ENCODE results near the gene MRM2. TPM values are rescaled to one million over a fixed set of nuclear protein-coding genes. Genes with fewer than 3 reads are reported as not detected.

MRM2 gene
- total and polyA plus RNA-seq, 10 of the 15 experiments (the other 5 are each of a cell fraction or from before 2014, with no cell fraction given) = 43.2 to 128 (median 71.4) TPM

DNA sequence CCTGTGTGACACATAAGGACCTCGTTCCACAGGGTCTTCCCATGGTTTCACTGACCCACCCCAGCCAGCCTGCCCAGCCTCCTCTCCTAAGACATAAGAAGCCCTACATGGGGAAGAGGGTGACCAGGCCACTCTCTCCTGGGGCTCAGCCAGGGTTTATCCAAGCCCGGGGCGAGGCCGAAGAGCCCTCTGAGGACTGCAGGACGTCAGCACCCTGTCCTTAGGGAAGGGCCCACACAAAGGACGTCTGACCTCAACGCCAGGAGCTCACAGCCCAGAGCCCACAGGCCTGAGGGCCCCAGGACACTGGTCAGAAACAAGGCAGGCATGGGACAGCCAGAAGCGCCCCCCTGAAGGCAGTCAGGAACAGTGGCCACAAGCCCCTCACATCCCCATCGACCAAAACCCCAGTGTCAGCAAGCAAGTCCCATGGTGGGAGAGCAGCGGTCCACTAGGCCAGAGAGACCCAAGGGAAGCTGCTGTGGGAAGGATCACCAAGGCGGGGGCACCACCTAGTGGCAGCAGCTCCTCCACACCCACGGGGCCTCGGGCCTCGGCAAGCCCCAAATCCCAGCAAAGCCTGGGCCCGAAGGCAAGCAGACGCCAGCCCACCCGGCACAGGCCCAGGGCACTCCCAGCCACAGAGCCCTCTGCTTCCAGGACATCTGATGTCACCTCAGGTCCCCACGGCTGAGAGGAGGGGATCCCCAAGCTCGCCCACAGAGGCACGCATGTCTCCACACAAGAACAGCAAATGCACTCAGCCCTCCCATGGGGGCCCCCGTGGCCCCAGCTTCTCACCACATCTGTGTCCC, 32.7 kb downstream of the MRM2 start (continued):
- TF ChIP-seq, protein P1, sequence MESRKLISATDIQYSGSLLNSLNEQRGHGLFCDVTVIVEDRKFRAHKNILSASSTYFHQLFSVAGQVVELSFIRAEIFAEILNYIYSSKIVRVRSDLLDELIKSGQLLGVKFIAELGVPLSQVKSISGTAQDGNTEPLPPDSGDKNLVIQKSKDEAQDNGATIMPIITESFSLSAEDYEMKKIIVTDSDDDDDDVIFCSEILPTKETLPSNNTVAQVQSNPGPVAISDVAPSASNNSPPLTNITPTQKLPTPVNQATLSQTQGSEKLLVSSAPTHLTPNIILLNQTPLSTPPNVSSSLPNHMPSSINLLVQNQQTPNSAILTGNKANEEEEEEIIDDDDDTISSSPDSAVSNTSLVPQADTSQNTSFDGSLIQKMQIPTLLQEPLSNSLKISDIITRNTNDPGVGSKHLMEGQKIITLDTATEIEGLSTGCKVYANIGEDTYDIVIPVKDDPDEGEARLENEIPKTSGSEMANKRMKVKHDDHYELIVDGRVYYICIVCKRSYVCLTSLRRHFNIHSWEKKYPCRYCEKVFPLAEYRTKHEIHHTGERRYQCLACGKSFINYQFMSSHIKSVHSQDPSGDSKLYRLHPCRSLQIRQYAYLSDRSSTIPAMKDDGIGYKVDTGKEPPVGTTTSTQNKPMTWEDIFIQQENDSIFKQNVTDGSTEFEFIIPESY (IDR thresholded peaks at IDR 0.05) = no peak
- peak; percentile 62; the same call in 1 of the 2 replicates for TF ChIP-seq BACH1 (IDR thresholded peaks at IDR 0.05; ENCODE audit: borderline replicate concordance)
- TF ChIP-seq CHD1 (IDR thresholded peaks at IDR 0.05; ENCODE audit: low read depth, low read length) = no peak
- TF ChIP-seq, protein P2, sequence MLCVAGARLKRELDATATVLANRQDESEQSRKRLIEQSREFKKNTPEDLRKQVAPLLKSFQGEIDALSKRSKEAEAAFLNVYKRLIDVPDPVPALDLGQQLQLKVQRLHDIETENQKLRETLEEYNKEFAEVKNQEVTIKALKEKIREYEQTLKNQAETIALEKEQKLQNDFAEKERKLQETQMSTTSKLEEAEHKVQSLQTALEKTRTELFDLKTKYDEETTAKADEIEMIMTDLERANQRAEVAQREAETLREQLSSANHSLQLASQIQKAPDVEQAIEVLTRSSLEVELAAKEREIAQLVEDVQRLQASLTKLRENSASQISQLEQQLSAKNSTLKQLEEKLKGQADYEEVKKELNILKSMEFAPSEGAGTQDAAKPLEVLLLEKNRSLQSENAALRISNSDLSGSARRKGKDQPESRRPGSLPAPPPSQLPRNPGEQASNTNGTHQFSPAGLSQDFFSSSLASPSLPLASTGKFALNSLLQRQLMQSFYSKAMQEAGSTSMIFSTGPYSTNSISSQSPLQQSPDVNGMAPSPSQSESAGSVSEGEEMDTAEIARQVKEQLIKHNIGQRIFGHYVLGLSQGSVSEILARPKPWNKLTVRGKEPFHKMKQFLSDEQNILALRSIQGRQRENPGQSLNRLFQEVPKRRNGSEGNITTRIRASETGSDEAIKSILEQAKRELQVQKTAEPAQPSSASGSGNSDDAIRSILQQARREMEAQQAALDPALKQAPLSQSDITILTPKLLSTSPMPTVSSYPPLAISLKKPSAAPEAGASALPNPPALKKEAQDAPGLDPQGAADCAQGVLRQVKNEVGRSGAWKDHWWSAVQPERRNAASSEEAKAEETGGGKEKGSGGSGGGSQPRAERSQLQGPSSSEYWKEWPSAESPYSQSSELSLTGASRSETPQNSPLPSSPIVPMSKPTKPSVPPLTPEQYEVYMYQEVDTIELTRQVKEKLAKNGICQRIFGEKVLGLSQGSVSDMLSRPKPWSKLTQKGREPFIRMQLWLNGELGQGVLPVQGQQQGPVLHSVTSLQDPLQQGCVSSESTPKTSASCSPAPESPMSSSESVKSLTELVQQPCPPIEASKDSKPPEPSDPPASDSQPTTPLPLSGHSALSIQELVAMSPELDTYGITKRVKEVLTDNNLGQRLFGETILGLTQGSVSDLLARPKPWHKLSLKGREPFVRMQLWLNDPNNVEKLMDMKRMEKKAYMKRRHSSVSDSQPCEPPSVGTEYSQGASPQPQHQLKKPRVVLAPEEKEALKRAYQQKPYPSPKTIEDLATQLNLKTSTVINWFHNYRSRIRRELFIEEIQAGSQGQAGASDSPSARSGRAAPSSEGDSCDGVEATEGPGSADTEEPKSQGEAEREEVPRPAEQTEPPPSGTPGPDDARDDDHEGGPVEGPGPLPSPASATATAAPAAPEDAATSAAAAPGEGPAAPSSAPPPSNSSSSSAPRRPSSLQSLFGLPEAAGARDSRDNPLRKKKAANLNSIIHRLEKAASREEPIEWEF (IDR thresholded peaks at IDR 0.05; ENCODE audit: insufficient replicate concordance, low read depth, low read length) = no peak
- no peak for TF ChIP-seq EZH2 (IDR thresholded peaks at IDR 0.05; ENCODE audit: borderline replicate concordance, control insufficient read depth, low read depth, low read length)
- peak; percentile 56; the same call in 1 of the 2 replicates for TF ChIP-seq CREB1 (IDR thresholded peaks at IDR 0.05; ENCODE audit: low read depth)
- 0 out of 3 replicates have a peak, but pooled peaks of 1 of the 2 experiments have one; percentile 34 for TF ChIP-seq EGR1 (IDR thresholded peaks at IDR 0.05; ENCODE audit: borderline replicate concordance in 1 of 2, low read depth in 2 of 2, low read length in 2 of 2)
- no peak for TF ChIP-seq SIX5 (IDR thresholded peaks at IDR 0.05; ENCODE audit: low read depth, low read length, severe bottlenecking)
- no peak for TF ChIP-seq NRF1 (conservative IDR thresholded peaks at IDR 0.05; ENCODE audit: low read depth, low read length)
- TF ChIP-seq, protein P3, sequence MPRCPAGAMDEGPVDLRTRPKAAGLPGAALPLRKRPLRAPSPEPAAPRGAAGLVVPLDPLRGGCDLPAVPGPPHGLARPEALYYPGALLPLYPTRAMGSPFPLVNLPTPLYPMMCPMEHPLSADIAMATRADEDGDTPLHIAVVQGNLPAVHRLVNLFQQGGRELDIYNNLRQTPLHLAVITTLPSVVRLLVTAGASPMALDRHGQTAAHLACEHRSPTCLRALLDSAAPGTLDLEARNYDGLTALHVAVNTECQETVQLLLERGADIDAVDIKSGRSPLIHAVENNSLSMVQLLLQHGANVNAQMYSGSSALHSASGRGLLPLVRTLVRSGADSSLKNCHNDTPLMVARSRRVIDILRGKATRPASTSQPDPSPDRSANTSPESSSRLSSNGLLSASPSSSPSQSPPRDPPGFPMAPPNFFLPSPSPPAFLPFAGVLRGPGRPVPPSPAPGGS (IDR thresholded peaks at IDR 0.05; ENCODE audit: borderline replicate concordance, insufficient read depth, low read depth, low read length, poor library complexity, severe bottlenecking) = peak; percentile 47
- TF ChIP-seq, protein P4, sequence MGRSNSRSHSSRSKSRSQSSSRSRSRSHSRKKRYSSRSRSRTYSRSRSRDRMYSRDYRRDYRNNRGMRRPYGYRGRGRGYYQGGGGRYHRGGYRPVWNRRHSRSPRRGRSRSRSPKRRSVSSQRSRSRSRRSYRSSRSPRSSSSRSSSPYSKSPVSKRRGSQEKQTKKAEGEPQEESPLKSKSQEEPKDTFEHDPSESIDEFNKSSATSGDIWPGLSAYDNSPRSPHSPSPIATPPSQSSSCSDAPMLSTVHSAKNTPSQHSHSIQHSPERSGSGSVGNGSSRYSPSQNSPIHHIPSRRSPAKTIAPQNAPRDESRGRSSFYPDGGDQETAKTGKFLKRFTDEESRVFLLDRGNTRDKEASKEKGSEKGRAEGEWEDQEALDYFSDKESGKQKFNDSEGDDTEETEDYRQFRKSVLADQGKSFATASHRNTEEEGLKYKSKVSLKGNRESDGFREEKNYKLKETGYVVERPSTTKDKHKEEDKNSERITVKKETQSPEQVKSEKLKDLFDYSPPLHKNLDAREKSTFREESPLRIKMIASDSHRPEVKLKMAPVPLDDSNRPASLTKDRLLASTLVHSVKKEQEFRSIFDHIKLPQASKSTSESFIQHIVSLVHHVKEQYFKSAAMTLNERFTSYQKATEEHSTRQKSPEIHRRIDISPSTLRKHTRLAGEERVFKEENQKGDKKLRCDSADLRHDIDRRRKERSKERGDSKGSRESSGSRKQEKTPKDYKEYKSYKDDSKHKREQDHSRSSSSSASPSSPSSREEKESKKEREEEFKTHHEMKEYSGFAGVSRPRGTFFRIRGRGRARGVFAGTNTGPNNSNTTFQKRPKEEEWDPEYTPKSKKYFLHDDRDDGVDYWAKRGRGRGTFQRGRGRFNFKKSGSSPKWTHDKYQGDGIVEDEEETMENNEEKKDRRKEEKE (IDR thresholded peaks at IDR 0.05) = no peak
- peak; percentile 73 for TF ChIP-seq CREM (IDR thresholded peaks at IDR 0.05; ENCODE audit: low read depth)
- TF ChIP-seq SUPT20H (IDR thresholded peaks at IDR 0.05; ENCODE audit: borderline replicate concordance, control insufficient read depth, low read depth, low read length) = no peak
- TF ChIP-seq DPF2 (IDR thresholded peaks at IDR 0.05) = peak; percentile 52; the same call in 1 of the 2 replicates
- TF ChIP-seq MEF2A (IDR thresholded peaks at IDR 0.05; ENCODE audit: insufficient read depth, low read depth, low read length) = 0 out of 2 replicates have a peak, but pooled peaks have one; percentile 2
- TF ChIP-seq CHD4 (IDR thresholded peaks at IDR 0.05) = no peak
- no peak for TF ChIP-seq RFX5 (IDR thresholded peaks at IDR 0.05; ENCODE audit: low read depth, low read length)
